Measurements from ENCODE around the gene EEFSEC. TPM values are rescaled to one million over a fixed set of nuclear protein-coding genes. Genes with fewer than 3 reads are reported as not detected.

Gene EEFSEC
- polyA plus RNA-seq, 1 donor from 2014 or later = 4.6 TPM

DNA sequence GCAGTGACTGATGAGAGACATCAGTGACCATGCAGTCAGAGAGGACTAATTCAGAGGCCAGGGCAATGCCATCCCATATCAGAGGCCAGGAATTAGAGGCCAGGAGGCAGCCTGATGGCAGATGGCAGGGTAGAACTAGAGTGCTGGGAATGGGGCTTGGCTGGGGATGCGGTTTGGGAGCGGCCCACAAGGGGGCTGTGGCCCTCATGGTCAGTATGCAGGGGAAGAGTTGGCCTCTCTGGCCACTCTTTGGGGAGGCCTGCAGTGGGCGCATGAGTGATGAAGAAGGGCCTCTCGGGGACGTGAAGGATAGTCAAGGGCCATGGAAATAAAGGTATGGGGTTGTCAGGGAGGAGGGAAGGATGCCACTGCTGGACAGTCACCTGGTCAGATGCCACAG, 101.7 kb downstream of the EEFSEC start:
- H3K4me3 ChIP-seq (ENCODE audit: low read length) = no peak overlapping the region
- no peaks in the 10 kb centered on the region for H3K27me3 ChIP-seq (ENCODE audit: insufficient read depth, low read depth, low read length)
- H3K27ac ChIP-seq (ENCODE audit: low read length) = no peak overlapping the region
- peaks cover 2% of the 10 kb centered on the region for H4K20me1 ChIP-seq (ENCODE audit: insufficient read depth)
- no peak overlapping the region for H3K9ac ChIP-seq (ENCODE audit: low read length)
- TF ChIP-seq SMC3 (conservative IDR thresholded peaks at IDR 0.05; ENCODE audit: poor library complexity) (no peak), EP300 (conservative IDR thresholded peaks at IDR 0.05; ENCODE audit: poor library complexity, severe bottlenecking) (no peak), MXI1 (conservative IDR thresholded peaks at IDR 0.05; ENCODE audit: poor library complexity, severe bottlenecking) (no peak), RAD21 (conservative IDR thresholded peaks at IDR 0.05) (no peak), TAF1 (IDR thresholded peaks at IDR 0.05; ENCODE audit: low read depth) (no peak), CTCF (IDR thresholded peaks at IDR 0.05; ENCODE audit: poor library complexity, severe bottlenecking) (no peak), POLR2AphosphoS5 (IDR thresholded peaks at IDR 0.05) (no peak), EZH2 (IDR thresholded peaks at IDR 0.05; ENCODE audit: borderline replicate concordance, insufficient read depth, low read length, poor library complexity, severe bottlenecking) (no peak)
- TF ChIP-seq, protein P1, sequence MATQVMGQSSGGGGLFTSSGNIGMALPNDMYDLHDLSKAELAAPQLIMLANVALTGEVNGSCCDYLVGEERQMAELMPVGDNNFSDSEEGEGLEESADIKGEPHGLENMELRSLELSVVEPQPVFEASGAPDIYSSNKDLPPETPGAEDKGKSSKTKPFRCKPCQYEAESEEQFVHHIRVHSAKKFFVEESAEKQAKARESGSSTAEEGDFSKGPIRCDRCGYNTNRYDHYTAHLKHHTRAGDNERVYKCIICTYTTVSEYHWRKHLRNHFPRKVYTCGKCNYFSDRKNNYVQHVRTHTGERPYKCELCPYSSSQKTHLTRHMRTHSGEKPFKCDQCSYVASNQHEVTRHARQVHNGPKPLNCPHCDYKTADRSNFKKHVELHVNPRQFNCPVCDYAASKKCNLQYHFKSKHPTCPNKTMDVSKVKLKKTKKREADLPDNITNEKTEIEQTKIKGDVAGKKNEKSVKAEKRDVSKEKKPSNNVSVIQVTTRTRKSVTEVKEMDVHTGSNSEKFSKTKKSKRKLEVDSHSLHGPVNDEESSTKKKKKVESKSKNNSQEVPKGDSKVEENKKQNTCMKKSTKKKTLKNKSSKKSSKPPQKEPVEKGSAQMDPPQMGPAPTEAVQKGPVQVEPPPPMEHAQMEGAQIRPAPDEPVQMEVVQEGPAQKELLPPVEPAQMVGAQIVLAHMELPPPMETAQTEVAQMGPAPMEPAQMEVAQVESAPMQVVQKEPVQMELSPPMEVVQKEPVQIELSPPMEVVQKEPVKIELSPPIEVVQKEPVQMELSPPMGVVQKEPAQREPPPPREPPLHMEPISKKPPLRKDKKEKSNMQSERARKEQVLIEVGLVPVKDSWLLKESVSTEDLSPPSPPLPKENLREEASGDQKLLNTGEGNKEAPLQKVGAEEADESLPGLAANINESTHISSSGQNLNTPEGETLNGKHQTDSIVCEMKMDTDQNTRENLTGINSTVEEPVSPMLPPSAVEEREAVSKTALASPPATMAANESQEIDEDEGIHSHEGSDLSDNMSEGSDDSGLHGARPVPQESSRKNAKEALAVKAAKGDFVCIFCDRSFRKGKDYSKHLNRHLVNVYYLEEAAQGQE (IDR thresholded peaks at IDR 0.05; ENCODE audit: borderline replicate concordance) = no peak
- no peaks in the 10 kb centered on the region for H3K36me3 ChIP-seq (ENCODE audit: insufficient read depth, low read length)
- peaks cover 12% of the 10 kb centered on the region for H3K9me3 ChIP-seq (ENCODE audit: low read length)
- no peaks in the 10 kb centered on the region for H3K79me2 ChIP-seq (replicated peaks; ENCODE audit: insufficient read depth, low read length)
- H2AFZ ChIP-seq (ENCODE audit: low read depth, low read length) = no peak overlapping the region
- H3K4me2 ChIP-seq (ENCODE audit: low read length) = no peak overlapping the region
- H3K9me2 ChIP-seq (ENCODE audit: insufficient read depth, low read length) = no peaks in the 10 kb centered on the region
- no peaks in the 10 kb centered on the region for H3F3A ChIP-seq (ENCODE audit: insufficient read depth, low read length, poor library complexity, severe bottlenecking)

- Histone ChIP-seq H3K4me3 (ENCODE audit: low read length) (no peak overlapping the region), H3K36me3 (ENCODE audit: insufficient read depth, low read length) (no peaks in the 10 kb centered on the region), H3K9me3 (ENCODE audit: low read length) (peaks cover 6% of the 10 kb centered on the region), H3K9ac (ENCODE audit: low read length) (no peak overlapping the region), H3K27me3 (ENCODE audit: insufficient read depth, low read depth, low read length) (no peaks in the 10 kb centered on the region), H4K20me1 (ENCODE audit: insufficient read depth) (peaks cover under 1% of the 10 kb centered on the region), H3K4me2 (ENCODE audit: low read length) (no peak overlapping the region), H3F3A (ENCODE audit: insufficient read depth, low read length, poor library complexity, severe bottlenecking) (no peaks in the 10 kb centered on the region), H3K9me2 (ENCODE audit: insufficient read depth, low read length) (no peaks in the 10 kb centered on the region), H3K27ac (ENCODE audit: low read length) (no peak overlapping the region), H2AFZ (ENCODE audit: low read depth, low read length) (no peak overlapping the region), H3K79me2 (replicated peaks; ENCODE audit: insufficient read depth, low read length) (no peaks in the 10 kb centered on the region)
- TF ChIP-seq CTCF (IDR thresholded peaks at IDR 0.05; ENCODE audit: poor library complexity, severe bottlenecking) (no peak), MXI1 (conservative IDR thresholded peaks at IDR 0.05; ENCODE audit: poor library complexity, severe bottlenecking) (no peak), RAD21 (conservative IDR thresholded peaks at IDR 0.05) (no peak), SMC3 (conservative IDR thresholded peaks at IDR 0.05; ENCODE audit: poor library complexity) (no peak), EZH2 (IDR thresholded peaks at IDR 0.05; ENCODE audit: borderline replicate concordance, insufficient read depth, low read length, poor library complexity, severe bottlenecking) (no peak), POLR2AphosphoS5 (IDR thresholded peaks at IDR 0.05) (no peak), TAF1 (IDR thresholded peaks at IDR 0.05; ENCODE audit: low read depth) (no peak), EP300 (conservative IDR thresholded peaks at IDR 0.05; ENCODE audit: poor library complexity, severe bottlenecking) (no peak)
- TF ChIP-seq, protein P1 (IDR thresholded peaks at IDR 0.05; ENCODE audit: borderline replicate concordance) = no peak
Observed at GRCh38 chr3:128256131-128256530, 102.8 kb downstream of the EEFSEC start.

Data from neural cell (in vitro differentiated cells).